ENCODE data around the gene EXOG. TPM values are rescaled to one million over a fixed set of nuclear protein-coding genes. Genes with fewer than 3 reads are reported as not detected.

EXOG gene, protein sequence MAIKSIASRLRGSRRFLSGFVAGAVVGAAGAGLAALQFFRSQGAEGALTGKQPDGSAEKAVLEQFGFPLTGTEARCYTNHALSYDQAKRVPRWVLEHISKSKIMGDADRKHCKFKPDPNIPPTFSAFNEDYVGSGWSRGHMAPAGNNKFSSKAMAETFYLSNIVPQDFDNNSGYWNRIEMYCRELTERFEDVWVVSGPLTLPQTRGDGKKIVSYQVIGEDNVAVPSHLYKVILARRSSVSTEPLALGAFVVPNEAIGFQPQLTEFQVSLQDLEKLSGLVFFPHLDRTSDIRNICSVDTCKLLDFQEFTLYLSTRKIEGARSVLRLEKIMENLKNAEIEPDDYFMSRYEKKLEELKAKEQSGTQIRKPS
- 4.9 and 7.0 TPM in 2 replicates for total RNA-seq

DNA sequence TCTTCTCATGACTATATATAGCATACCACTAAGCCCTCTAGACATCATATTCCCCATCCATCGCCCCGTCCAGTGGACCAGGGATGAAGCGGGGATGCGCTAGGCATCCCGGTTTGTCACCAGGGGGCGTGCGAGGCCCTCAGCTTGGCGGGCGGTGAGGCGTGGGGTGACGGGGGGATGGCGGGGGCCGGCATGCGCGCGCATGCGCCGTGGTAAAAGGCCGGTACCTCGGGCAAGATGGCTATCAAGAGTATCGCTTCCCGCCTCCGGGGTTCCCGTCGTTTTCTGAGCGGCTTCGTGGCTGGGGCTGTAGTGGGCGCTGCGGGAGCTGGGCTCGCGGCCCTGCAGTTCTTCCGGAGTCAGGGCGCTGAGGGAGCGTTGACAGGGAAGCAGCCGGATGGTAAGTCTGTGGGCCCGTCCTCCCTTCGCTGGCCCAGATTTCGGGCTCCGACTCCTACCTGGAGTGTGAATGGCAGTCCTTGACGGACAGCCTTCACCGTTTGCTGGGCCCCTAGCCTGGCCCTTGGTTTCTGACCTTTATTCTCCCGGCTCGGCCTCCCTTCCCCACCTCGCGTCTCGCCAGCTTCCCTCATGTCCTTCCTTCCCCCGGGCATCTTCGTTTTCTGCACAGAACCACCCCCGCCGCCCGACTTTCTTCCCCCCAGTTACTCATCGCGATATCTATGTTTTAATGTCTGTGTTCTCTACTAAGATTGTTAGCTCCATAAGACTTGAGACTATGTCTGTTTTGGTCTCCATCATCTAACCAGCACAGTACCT lies at the start of gene EXOG:
EXOG (plus strand) TSS at position 210 of the 780 bp plus-strand sequence; CDS start at position 238, 28 bp downstream.

DNA sequence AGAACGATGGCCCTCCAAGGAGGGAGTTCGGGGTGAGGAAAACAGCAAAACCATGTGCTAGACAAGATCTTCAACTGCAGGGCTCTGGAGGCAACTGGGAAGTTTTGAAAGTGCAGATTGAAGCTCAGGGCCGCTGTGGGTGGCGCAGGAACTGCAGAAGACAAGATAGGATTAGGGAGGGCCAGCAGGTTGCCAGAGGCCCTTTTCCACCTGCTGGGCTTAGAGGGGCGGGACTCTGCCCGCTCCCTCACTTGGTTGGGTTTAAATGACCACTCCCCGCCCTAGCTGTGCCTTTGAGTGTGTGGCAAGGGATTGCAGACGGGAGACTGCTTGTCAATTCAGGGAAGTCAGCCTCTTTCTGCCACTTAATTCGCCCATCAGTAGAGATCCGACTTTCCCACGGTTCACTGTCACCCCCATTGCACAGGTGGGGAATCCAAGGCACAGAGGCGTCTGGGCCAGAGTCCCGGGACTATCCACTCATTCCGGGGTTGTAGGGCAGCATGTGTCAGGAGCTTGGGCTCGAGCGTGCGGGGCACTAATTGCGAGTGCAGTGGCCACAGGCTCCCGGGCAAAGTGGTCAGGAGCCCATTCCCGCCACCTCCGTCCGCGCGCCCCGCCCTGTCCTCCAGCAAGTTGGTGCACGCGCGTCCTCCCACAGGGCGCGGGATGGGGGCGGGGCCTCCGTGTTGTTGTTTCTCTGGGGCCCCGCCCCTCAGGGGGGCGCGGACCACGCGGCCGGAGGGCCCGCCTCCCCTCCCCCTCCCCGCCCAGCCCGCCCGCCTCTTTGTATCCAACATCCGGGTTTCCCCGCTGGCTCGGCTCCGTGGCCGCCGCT lies 42.8 kb upstream of the EXOG start, which contains the start of gene ACVR2B:
ACVR2B (plus strand) TSS at position 816 of the 838 bp plus-strand sequence. CDS start 433 bp downstream, outside the sequence.

Other genes starting within 250 kb of the EXOG start
- not detected in 2 replicates for gene SLC22A13, start 230.5 kb upstream of the EXOG start, total RNA-seq
- gene SLC22A14, start 214.0 kb upstream of the EXOG start, total RNA-seq: not detected in 2 replicates
- 1.8 and 5.7 TPM in 2 replicates for gene XYLB, start 149.6 kb upstream of the EXOG start, total RNA-seq
- gene ACVR2B, start 42.5 kb upstream of the EXOG start, total RNA-seq: 1.0 and 1.5 TPM in 2 replicates
- gene SCN5A, start 153.3 kb downstream of the EXOG start, total RNA-seq: 0.30 and 0.34 TPM in 2 replicates